ENCODE results near the gene PLXNB2.

Gene PLXNB2

GRCh38 chr22:50264946-50265669 lies 42.3 kb downstream of the PLXNB2 start:
- TF ChIP-seq ZFP30 (CRISPR knock-in tag; IDR thresholded peaks at IDR 0.05), result no peak
- no peak for TF ChIP-seq CSRNP3 (CRISPR knock-in tag; IDR thresholded peaks at IDR 0.05)
- TF ChIP-seq TSHZ2 (CRISPR knock-in tag; IDR thresholded peaks at IDR 0.05), result no peak
- TF ChIP-seq POU6F1 (CRISPR knock-in tag; IDR thresholded peaks at IDR 0.05; ENCODE audit: borderline replicate concordance, low read depth), result no peak
- TF ChIP-seq TCF4 (CRISPR knock-in tag; IDR thresholded peaks at IDR 0.05; ENCODE audit: borderline replicate concordance), result no peak
- no peak for TF ChIP-seq ZNF70 (CRISPR knock-in tag; IDR thresholded peaks at IDR 0.05)
- no peak for TF ChIP-seq PATZ1 (CRISPR knock-in tag; IDR thresholded peaks at IDR 0.05; ENCODE audit: borderline replicate concordance)
- TF ChIP-seq RARB (CRISPR knock-in tag; IDR thresholded peaks at IDR 0.05), result no peak
- no peak for ATAC-seq

- ATAC-seq, result no peak
- TF ChIP-seq CREB5 (CRISPR knock-in tag; IDR thresholded peaks at IDR 0.05; ENCODE audit: low read depth) (no peak), TCF4 (CRISPR knock-in tag; IDR thresholded peaks at IDR 0.05; ENCODE audit: borderline replicate concordance) (no peak), CSDC2 (CRISPR knock-in tag; IDR thresholded peaks at IDR 0.05) (no peak)
Measured at GRCh38 chr22:50264104-50264745, 43.2 kb downstream of the PLXNB2 start.

- TF ChIP-seq CSRNP3 (CRISPR knock-in tag; IDR thresholded peaks at IDR 0.05) (no peak), TCF4 (CRISPR knock-in tag; IDR thresholded peaks at IDR 0.05; ENCODE audit: borderline replicate concordance) (no peak), POU6F1 (CRISPR knock-in tag; IDR thresholded peaks at IDR 0.05; ENCODE audit: borderline replicate concordance, low read depth) (no peak), ISL1 (CRISPR knock-in tag; IDR thresholded peaks at IDR 0.05) (no peak), TOX (CRISPR knock-in tag; IDR thresholded peaks at IDR 0.05; ENCODE audit: borderline replicate concordance) (no peak), PPARA (CRISPR knock-in tag; IDR thresholded peaks at IDR 0.05; ENCODE audit: borderline replicate concordance) (no peak), PATZ1 (CRISPR knock-in tag; IDR thresholded peaks at IDR 0.05; ENCODE audit: borderline replicate concordance) (no peak), ZFP3 (CRISPR knock-in tag; IDR thresholded peaks at IDR 0.05) (no peak), ESRRG (CRISPR knock-in tag; IDR thresholded peaks at IDR 0.05) (no peak), ZNF70 (CRISPR knock-in tag; IDR thresholded peaks at IDR 0.05) (no peak), ZNF8 (CRISPR knock-in tag; IDR thresholded peaks at IDR 0.05) (no peak), CSDC2 (CRISPR knock-in tag; IDR thresholded peaks at IDR 0.05) (no peak), CREB5 (CRISPR knock-in tag; IDR thresholded peaks at IDR 0.05; ENCODE audit: low read depth) (no peak)
Measured at GRCh38 chr22:50262973-50263617, 44.4 kb downstream of the PLXNB2 start.

More at GRCh38 chr22:50262973-50263617, 44.4 kb downstream of the PLXNB2 start:
- ATAC-seq, result no peak
